Measurements from ENCODE around the gene DEDD. TPM values are rescaled to one million over a fixed set of nuclear protein-coding genes. Genes with fewer than 3 reads are reported as not detected.

The DEDD gene
- total RNA-seq, 1 experiment from 2014 or later = 44.7 TPM

DNA sequence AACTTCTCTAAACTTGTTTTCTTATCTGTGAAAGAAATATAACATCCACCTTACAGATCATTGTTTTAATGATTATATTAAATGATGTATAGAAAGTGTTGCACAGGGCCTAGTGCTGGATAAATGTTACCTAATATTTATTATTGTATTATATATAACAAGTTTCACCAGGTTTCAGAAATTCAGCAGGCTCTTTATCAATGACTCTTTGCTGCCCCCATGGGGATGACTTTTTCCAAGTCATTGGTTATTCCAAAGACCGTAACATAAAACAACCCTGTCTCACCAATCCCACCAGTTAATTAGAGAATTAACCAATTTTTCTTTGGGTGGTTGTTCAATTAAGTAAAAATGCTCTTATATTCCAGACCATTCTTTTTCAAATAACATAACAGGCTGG, 7.3 kb upstream of the DEDD start:
- no CpG with 5 or more reads among the region's 1 CpG for WGBS (ENCODE audit: extremely low coverage, insufficient read length, low lambda C conversion rate)
- H2BK5ac ChIP-seq (ENCODE audit: insufficient read length, low read length) = no peak overlapping the region

More for the DNA sequence above, 7.3 kb upstream of the DEDD start:
- no peak overlapping the region for H3K23ac ChIP-seq (ENCODE audit: insufficient read length, low read depth, low read length)
- no peaks in the 10 kb centered on the region for H3K9me3 ChIP-seq (ENCODE audit: control insufficient read depth, low read depth, low read length)
- Mint-ChIP-seq H3K4me3 (no peak overlapping the region), H3K27me3 (ENCODE audit: low read depth) (no peaks in the 10 kb centered on the region), H3K9me3 (no peaks in the 10 kb centered on the region), H3K27ac (no peak overlapping the region), H3K4me1 (no peaks in the 10 kb centered on the region), H3K36me3 (ENCODE audit: insufficient read depth in 1 of 3, low read depth in 3 of 3) (peaks cover 0 to 2% (median 0%) of the 10 kb centered on the region in 3 experiments; a peak in 1 of 7 replicates)
- H3K27me3 ChIP-seq (ENCODE audit: insufficient read depth, low read length) = no peaks in the 10 kb centered on the region
- no peak overlapping the region for H3K18ac ChIP-seq (ENCODE audit: insufficient read length, low read depth, low read length)
- no peak overlapping the region for H3K56ac ChIP-seq (ENCODE audit: insufficient read length, low read depth, low read length)
- no peak overlapping the region for H3K9ac ChIP-seq (ENCODE audit: extremely low read depth, insufficient read length, low read length)
- H3K14ac ChIP-seq (ENCODE audit: insufficient read depth, low read length) = no peak overlapping the region
- no peak overlapping the region for H2BK12ac ChIP-seq (ENCODE audit: insufficient read length, low read depth, low read length)
- no peak overlapping the region for H2BK120ac ChIP-seq (ENCODE audit: low read depth, low read length, poor library complexity, severe bottlenecking)
- no peak overlapping the region for H2AFZ ChIP-seq (ENCODE audit: low read length)
- peaks cover 4% of the 10 kb centered on the region for H3K79me1 ChIP-seq (ENCODE audit: insufficient read depth, low read depth, low read length, poor library complexity, severe bottlenecking)
- H3K4me2 ChIP-seq (ENCODE audit: insufficient read depth, insufficient read length, low read length) = no peak overlapping the region
- no peak overlapping the region for H4K8ac ChIP-seq (replicated peaks; ENCODE audit: insufficient read length, low read depth, low read length)
- no peaks in the 10 kb centered on the region for H3K23me2 ChIP-seq (ENCODE audit: insufficient read length, low read depth, low read length, poor library complexity, severe bottlenecking)
- H3K4ac ChIP-seq (ENCODE audit: low read depth, low read length) = no peak overlapping the region
- H2BK20ac ChIP-seq (ENCODE audit: low read depth, low read length, poor library complexity, severe bottlenecking) = no peak overlapping the region
- H2AK5ac ChIP-seq (ENCODE audit: insufficient read length, low read length) = no peak overlapping the region
- H3K4me1 ChIP-seq (ENCODE audit: insufficient read depth, low read length) = no peaks in the 10 kb centered on the region
- H3K79me2 ChIP-seq (ENCODE audit: insufficient read depth, low read length) = no peaks in the 10 kb centered on the region
- no peak overlapping the region for H4K5ac ChIP-seq (ENCODE audit: insufficient read length, low read depth, low read length)
- no peak for DNase-seq
- no peak overlapping the region for H2BK15ac ChIP-seq (ENCODE audit: low read depth, low read length)
- no peak overlapping the region for H3T11ph ChIP-seq (ENCODE audit: low read length)
- no peak overlapping the region for H4K91ac ChIP-seq (ENCODE audit: insufficient read length, low read depth, low read length)
- TF ChIP-seq, protein P1, sequence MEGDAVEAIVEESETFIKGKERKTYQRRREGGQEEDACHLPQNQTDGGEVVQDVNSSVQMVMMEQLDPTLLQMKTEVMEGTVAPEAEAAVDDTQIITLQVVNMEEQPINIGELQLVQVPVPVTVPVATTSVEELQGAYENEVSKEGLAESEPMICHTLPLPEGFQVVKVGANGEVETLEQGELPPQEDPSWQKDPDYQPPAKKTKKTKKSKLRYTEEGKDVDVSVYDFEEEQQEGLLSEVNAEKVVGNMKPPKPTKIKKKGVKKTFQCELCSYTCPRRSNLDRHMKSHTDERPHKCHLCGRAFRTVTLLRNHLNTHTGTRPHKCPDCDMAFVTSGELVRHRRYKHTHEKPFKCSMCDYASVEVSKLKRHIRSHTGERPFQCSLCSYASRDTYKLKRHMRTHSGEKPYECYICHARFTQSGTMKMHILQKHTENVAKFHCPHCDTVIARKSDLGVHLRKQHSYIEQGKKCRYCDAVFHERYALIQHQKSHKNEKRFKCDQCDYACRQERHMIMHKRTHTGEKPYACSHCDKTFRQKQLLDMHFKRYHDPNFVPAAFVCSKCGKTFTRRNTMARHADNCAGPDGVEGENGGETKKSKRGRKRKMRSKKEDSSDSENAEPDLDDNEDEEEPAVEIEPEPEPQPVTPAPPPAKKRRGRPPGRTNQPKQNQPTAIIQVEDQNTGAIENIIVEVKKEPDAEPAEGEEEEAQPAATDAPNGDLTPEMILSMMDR (conservative IDR thresholded peaks at IDR 0.05) = peak; percentile 75
- H4K20me1 ChIP-seq (ENCODE audit: control insufficient read depth, insufficient read depth, insufficient read length) = no peaks in the 10 kb centered on the region
- H3K27ac ChIP-seq (ENCODE audit: insufficient read length, low read depth, low read length) = no peak overlapping the region
